ENCODE results near the gene NCKAP5. TPM values are rescaled to one million over a fixed set of nuclear protein-coding genes. Genes with fewer than 3 reads are reported as not detected.

NCKAP5 gene
- total and polyA plus RNA-seq, 2 of the 8 experiments (the other 6 are each of a cell fraction or from before 2014, with no cell fraction given), result 0.27 to 0.86 TPM

GRCh38 chr2:133525090-133525489 lies 43.2 kb downstream of the NCKAP5 start:
- H2BK120ac ChIP-seq (replicated peaks; ENCODE audit: low read depth, low read length), result no peak overlapping the region
- H2BK15ac ChIP-seq (ENCODE audit: low read length), result no peak overlapping the region
- H2AFZ ChIP-seq (ENCODE audit: low read length), result no peak overlapping the region
- H3K18ac ChIP-seq (ENCODE audit: extremely low read depth, low read length), result no peak overlapping the region
- peaks cover 3 to 5% of the 10 kb centered on the region in 2 experiments for H4K20me1 ChIP-seq (replicated peaks in 1 of 2; ENCODE audit: control insufficient read depth in 1 of 2, insufficient read depth in 2 of 2, low read length in 2 of 2)
- DNase-seq (ENCODE audit: low read depth in 1 of 2, low spot score in 2 of 2) (no peak), FAIRE-seq (no peak)
- no peak overlapping the region for H3K23ac ChIP-seq (ENCODE audit: insufficient read length)
- H2AK5ac ChIP-seq (ENCODE audit: low read depth, low read length), result no peak overlapping the region
- H3K4ac ChIP-seq (replicated peaks; ENCODE audit: insufficient read length, low read depth, low read length), result no peak overlapping the region
- H3K79me2 ChIP-seq (ENCODE audit: control insufficient read depth in 1 of 2, insufficient read depth in 2 of 2, low read length in 2 of 2), result no peaks in the 10 kb centered on the region
- H4K8ac ChIP-seq (ENCODE audit: extremely low read depth, insufficient read depth, low read length), result no peak overlapping the region
- POLR2A ChIA-PET (ENCODE audit: partially characterized antibody), result no interaction called here
- H3K23me2 ChIP-seq (ENCODE audit: low read depth, low read length), result no peaks in the 10 kb centered on the region
- CTCF ChIA-PET (ENCODE audit: partially characterized antibody), result interaction anchor here (1.0 to 2.7 kb wide), 3 partner anchors 13 to 253 kb away, joined by 4 to 17 read pairs (median 5); no protein-coding TSS in a partner anchor
- H3K4me1 ChIP-seq (replicated peaks in 1 of 4; ENCODE audit: control insufficient read depth in 3 of 4, insufficient read depth in 4 of 4, low read length in 3 of 4), result peaks cover 0 to 5% (median 1%) of the 10 kb centered on the region in 4 experiments; a peak in 2 of 7 replicates
- H4K5ac ChIP-seq (ENCODE audit: insufficient read length, low read depth, low read length), result no peak overlapping the region
- H2BK12ac ChIP-seq (ENCODE audit: low read depth, low read length), result no peak overlapping the region
- no peak overlapping the region for H3K27ac ChIP-seq (ENCODE audit: low read depth, low read length)
- no peaks in the 10 kb centered on the region for H3K9me3 ChIP-seq (ENCODE audit: insufficient read depth in 2 of 2, low read depth in 1 of 2, low read length in 1 of 2)
- H2BK20ac ChIP-seq (ENCODE audit: low read length), result no peak overlapping the region
- no peak overlapping the region for H3K9ac ChIP-seq (replicated peaks in 1 of 4; ENCODE audit: extremely low read depth in 1 of 4, low read depth in 3 of 4, low read length in 3 of 4)
- no peak overlapping the region for H2BK5ac ChIP-seq (ENCODE audit: low read depth, low read length)
- 88% methylated on average over 2 of the region's 2 CpGs; no CpG with 5 or more reads in 1 of the 2 experiments for WGBS, 2 experiments (ENCODE audit: extremely low coverage in 1 of 2, insufficient coverage in 1 of 2, insufficient read length in 1 of 2, insufficient replicate concordance in 2 of 2, low coverage in 1 of 2, low lambda C conversion rate in 2 of 2, missing lambda C conversion rate in 1 of 2)
- H3K56ac ChIP-seq (replicated peaks; ENCODE audit: insufficient read length, low read depth, low read length), result no peak overlapping the region
- no peaks in the 10 kb centered on the region; the same call in 1 of the 2 replicates for H3K79me1 ChIP-seq (ENCODE audit: low read depth, low read length)
- H3K4me2 ChIP-seq (ENCODE audit: insufficient read depth in 1 of 2, low read depth in 2 of 2, low read length in 2 of 2), result no peak overlapping the region
- H3K36me3 ChIP-seq (ENCODE audit: control insufficient read depth in 2 of 4, insufficient read depth in 4 of 4, low read length in 3 of 4), result no peaks in the 10 kb centered on the region
- H4K91ac ChIP-seq (replicated peaks; ENCODE audit: insufficient read length, low read length), result no peak overlapping the region
- peaks cover 17 to 37% (median 30%) of the 10 kb centered on the region in 4 experiments for H3K27me3 ChIP-seq (replicated peaks in 1 of 4; ENCODE audit: control insufficient read depth in 3 of 4, extremely low read depth in 1 of 4, insufficient read depth in 3 of 4, low read length in 3 of 4)
- no peak overlapping the region for H3K4me3 ChIP-seq (ENCODE audit: extremely low read depth in 1 of 4, insufficient read depth in 2 of 4, low read depth in 3 of 4, low read length in 4 of 4)
- H3K14ac ChIP-seq (ENCODE audit: insufficient read length), result no peak overlapping the region
- no peak for TF ChIP-seq BACH1 (IDR thresholded peaks at IDR 0.05; ENCODE audit: low read length)
- no peak for TF ChIP-seq FOSL1 (IDR thresholded peaks at IDR 0.05; ENCODE audit: insufficient read depth, low read depth, low read length)
- TF ChIP-seq POU5F1 (IDR thresholded peaks at IDR 0.05; ENCODE audit: low read depth, low read length), result no peak
- no peak for TF ChIP-seq ATF2 (IDR thresholded peaks at IDR 0.05; ENCODE audit: low read length)
- TF ChIP-seq EP300 (IDR thresholded peaks at IDR 0.05; ENCODE audit: borderline replicate concordance in 1 of 2, low read depth in 2 of 2, low read length in 2 of 2), result no peak
- TF ChIP-seq POLR2AphosphoS5 (IDR thresholded peaks at IDR 0.05; ENCODE audit: low read depth, low read length), result no peak
- no peak for TF ChIP-seq CBX5 (IDR thresholded peaks at IDR 0.05; ENCODE audit: low read depth, low read length)
